Activated CD4-positive, alpha-beta T cell treated with anti-CD3 and anti-CD28 coated beads, Interleukin-2, amount 50 U/mL, for 24 hours (primary cell): ENCODE measurements around the gene S100A8.

ENCODE experiments used
- DNase-seq, 2 donors: peaks; one replicate each; pipeline ENCODE4 v3.0.0-alpha.2; 2020; ENCODE audit warnings: low read depth in 1 of 2, low spot score in 1 of 2

Gene S100A8

DNA sequence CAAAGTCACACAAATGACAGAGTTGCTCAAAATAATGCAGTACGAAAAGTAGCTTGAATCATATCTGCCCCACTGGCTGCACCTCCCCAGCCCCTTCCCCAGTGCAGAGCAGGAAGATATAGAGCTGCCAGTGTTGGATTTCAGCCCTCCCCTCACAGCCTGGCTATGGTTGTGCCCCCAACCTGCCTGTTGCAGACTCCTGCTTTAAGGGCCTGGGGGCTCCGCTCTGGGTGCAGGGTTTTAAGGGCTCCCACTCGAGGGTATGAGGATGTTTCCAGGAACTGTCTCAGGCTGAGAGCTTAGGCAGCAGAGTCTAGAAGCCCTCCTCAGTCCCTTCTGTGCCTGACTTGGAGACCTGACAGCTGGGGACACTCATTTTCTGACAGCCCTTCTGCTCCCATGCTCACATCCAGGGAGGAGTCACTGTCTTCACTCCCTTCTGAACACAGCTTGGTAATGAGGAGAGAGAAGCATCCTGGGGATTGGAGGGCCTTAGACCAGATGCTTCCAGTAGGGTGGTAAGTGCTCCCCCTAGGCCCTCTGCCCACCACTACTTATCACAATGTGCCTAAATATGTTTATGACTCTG is 28.6 kb downstream of the S100A8 start:
- no peak for DNase-seq

DNA sequence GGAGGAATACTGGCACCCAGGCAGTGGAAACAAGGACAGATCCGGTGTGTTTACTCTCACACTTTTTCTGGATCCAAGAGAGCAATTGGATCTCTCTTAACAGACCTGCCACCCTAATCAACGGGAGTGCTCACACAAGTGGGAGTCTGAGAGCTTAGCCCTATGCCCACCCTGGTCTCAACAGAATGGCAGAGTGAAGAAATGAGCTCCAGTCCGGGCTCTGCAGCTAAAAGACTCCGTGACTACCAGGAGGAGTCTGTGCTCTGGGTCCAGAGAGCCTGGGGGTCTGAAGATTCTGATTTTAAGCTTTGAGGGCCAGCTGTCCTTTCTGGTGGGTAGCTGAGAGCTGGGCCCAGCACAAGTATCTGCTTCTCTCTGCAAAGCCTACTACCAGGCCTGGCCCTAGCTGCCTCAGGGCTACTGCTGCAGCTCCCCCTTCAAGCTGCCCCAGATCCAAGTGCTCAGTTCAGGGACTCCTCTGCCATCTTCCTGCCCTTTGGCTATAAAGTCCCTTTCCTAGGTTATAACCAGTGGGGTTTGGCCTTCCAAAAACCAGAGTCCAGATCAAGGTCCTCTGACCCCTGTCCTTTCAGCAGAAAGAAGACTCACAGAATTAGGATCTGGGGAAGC is 29.3 kb downstream of the S100A8 start:
- no peak for DNase-seq

GRCh38 chr1:153360592-153361479 is 30.0 kb downstream of the S100A8 start:
- no peak for DNase-seq

DNA sequence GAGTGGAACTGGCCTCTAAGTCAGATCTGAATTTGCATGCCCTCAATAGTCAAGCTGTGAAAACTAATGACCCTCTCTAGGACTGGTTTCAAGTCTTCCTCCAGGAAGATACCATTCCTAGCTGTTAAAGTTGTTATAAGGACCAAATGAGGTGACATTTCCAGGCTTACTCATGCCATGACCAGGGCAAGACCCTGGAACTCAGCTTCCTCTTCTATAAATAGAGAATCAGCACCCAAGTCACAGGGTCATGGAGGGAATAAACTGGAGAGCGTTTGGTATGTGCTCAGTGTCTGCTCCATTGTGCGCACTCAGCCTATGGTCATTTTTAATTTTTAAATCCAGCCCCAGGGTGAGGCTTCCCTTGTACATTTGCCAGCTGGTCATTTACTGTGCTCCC is 30.7 kb downstream of the S100A8 start:
- DNase-seq = no peak

DNA sequence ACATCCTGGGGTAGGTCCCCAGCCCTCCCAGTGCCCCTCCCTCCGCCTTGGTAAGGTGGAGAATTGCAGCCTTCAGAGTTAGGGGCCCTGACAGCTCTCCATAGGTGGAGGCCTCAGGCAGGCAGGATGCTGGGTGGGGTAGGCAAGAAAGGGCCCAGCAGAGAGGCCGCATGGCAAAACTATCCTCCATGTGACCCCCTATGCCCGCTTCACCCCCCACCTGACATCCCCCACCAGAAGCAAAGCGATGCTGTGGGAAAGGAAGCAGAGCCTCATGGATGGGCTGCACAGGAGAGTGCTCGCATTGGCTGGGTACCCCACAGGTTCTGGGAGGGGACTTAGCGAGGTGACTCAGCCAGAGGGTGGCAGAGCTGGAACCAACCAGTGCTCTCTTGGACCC is 31.6 kb downstream of the S100A8 start:
- no peak for DNase-seq

DNA sequence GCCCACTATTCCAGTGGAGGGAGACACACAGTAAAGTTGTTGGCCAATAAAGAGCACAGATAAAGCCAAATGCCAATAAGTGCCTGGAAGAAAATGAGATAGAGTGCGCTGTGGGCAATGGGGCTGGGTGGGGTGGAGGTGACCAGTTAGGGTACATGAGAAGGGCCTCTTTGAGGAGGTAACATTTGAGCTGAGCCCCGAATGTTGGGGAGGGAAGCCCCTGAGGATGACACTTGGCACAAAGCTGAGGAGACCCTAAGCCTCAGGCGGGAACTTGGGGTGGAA is 32.2 kb downstream of the S100A8 start:
- DNase-seq = no peak

DNA sequence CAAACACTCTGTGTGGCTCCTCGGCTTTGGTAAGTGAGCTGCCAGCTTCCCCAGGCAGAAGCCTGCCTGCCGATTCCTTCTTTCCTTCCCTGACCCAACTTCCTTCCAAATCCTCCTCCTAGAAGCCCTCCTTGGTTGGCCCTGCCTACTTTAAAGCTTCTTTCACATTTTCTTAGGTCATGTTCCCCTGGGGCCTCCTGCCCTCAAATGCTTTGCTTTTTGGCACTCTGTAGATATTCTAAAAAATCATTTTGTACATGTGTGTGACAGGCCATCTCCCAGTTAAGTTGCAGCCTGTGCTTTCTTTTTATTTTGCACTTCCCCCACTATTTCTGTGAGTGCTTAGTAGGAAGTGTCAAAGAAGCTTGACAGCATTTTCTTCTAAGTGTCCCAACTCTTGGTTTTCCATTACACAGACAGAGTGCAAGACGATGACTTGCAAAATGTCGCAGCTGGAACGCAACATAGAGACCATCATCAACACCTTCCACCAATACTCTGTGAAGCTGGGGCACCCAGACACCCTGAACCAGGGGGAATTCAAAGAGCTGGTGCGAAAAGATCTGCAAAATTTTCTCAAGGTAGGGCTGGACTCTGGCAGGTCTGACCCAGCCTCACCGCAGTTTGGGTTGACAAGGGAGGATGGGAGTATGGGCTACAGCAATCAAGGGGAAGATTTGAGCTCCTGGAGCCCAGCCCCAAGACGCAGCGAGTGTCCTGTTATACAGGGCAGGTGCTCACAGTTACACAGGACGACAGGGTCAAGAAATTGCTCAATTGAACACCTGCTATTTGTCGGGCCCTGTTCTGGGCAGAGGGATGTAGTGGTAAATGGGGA is 32.8 kb downstream of the S100A8 start, which contains the start of gene S100A9:
TSS of gene S100A9 (plus strand) at position 2 of the 838 bp plus-strand sequence. CDS start at position 432, 430 bp downstream.
- no peak for DNase-seq

DNA sequence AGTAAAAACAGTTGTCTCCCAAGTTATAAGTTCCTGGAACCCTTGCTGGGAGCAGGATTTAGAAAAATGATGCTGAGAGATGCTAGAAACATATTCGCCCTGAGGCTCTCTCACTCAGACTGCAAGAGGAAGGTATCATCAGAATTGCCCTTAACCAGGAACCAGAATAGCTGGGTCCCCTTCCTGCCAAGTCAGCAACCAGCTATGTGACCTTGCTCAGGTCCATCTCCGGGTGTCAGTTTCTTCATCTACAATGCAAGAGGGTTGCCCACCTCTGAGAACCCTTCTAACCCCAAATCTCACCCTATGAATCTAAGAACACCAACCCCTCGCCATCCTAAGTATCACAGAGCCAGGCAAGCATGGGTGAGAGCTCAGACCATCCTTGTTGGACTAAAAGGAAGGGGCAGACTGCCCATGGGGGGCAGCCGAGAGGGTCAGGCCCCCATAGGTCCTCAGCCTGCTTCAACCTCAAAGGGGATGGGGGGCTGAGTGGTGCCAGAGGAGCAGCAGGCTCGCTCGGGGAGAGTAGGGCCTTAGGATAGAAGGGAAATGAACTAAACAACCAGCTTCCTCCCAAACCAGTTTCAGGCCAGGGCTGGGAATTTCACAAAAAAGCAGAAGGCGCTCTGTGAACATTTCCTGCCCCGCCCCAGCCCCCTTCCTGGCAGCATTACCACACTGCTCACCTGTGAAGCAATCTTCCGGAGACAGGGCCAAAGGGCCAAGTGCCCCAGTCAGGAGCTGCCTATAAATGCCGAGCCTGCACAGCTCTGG is 33.6 kb downstream of the S100A8 start:
- DNase-seq = no peak

DNA sequence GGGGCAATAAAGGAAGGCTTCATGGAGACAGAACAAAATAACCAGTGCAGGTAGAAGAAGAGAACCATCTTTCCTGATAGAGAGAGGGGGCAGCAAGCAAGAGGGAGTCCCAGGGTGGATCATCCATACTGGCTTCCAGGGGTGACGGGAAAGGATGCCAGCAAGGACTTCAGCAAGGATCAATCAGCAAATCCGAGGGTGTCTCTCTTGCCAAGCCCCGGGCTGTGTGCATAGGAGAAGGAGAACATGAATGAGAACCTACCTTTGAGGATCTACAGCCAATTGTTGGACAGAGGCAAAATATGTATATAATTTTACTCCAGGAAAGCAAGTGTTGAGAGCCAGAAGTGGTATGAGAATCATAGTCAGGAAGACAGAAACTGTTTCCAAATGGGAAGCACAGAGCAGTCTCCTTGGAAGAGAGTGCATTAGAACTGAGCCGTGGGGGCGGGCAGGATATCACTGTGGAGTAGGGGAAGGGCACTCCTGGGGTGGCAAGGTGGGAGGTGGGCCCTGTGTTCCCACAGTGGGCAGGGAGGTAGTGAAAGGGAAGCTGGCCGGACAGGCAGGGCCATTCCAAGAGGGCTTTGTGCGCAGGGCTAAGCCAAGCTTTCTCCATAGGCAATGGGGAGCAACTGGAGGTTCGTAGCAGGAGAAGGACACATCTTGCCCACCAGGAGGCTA is 34.3 kb downstream of the S100A8 start:
- no peak for DNase-seq

DNA sequence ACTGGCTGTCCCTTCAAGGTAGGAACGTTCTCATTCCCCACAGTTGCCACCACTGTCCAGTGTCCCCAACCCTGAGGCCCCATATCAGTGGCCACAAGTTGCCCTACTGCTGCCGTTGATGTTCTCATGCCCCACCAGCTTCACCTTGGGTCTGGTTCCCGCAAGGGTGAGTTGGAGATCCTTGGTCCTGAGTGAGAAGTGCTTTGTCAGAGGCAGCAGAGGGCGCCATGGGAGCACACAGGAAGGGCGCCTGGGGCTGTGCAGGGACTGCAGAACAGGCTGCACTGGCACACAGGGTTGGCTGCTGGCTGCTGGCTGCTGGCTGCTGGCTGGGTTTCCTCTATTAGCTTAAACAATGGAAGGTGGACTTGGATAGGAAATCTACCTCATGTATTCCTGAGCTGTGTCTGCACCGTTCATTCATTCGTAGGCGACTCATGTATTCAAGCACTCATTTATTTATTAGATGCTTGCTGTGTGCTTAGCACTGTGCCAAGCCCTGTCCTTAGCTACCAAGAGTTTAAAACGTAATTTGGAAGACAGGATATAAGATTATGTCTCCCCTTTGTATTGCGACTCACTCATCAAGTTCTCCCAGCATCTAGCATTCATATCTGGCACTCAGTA is 35.3 kb downstream of the S100A8 start:
- peak in 1 of 2 donors; percentile 13 for DNase-seq

DNA sequence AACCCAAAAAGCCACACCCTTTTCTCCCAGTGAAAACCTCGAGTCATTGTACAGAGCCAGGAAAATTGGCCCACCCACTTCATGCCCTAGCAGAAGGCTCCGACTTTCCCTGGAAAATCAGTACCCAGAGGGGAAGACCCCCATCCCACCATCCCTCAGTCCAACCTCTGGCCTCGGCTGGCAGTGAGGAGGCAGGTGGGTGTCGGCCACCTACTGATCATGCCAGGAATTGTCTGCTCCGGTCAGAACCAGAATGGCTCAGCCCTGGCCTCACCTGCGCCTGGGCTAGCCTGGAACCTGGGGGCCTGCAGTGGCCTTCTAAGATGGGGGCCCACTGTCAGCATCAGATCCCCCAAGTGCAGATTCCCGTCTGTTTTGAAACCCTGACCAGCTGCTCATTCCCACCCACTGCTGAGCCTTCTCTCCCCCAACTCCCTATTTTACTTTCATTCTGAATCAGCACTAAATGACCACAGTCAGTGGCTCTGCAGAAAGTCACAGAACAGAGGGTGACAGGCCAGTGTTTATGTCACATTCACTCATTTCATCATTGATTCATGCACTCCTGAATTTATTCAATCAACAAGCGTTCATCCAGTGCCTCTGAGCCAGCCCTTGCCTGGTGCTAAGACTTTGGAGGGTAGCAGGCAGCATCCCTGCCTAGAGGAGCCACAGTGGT is 36.2 kb downstream of the S100A8 start:
- no peak for DNase-seq

DNA sequence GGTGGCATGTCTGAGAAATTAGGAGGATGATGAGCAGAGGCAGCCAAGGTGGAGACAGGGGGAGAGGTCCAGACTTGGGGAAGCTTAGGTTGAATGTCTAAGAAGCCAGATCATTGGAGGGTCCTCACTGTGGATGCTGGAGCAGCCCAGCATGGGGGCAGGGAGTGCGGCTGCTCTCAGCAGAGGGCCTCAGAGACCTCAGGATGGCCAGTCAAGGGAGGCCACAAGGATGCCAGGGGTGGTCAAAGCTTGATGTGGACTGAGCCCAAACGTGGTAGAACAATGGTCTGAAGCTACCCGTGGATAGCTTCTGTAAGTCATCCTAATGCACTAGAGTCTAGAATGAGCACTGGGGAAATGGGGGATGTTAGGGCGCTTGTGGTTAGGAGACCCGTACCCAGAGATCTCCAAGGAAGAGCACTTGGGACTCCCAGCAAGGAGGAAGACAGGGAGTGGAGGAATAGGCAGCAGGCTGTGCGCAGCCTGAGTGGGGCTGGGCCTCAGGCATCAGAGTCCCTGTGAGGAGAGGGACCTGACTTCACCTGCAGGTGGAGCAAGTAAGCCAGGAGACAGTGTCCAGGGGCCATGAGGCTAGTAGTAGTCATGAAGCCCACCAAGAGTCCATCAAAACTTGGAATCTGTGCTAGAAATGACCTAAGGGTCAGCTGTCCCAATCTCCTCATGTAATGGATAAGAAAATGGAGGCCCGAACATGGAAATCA is 37.5 kb downstream of the S100A8 start:
- no peak for DNase-seq

GRCh38 chr1:153352523-153352922 is 38.4 kb downstream of the S100A8 start:
- peak; percentile 28 to 47 for DNase-seq

DNA sequence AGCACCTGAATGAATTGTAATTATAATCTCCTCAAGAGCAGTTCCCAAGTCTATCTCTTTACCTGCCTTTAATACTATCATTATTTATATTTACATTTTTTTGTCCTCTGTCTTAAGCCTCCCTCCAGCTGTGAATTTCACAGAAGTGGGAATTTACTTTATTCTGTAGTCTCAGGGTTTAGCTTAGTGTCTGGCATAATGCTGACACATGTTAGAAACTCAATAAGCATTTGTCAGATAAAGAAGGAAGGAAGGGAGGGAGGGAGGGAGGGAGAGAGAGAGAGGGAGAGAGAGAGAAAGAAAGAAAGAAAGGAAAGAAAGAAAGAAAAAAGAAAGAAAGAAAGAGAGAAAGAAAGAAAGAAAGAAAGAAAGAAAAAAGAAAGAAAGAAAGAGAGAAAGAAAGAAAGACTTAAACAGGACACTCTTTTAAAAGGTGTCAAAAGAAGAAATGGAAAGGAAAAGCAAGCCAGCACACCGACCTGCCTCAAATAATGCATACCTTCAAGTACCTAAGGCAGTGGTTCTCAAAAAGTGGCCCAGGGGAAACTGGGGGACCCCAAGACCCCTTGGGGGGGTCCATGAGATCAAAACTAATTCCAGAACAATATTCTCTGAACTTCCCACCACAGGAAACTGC is 40.4 kb downstream of the S100A8 start:
- no peak for DNase-seq

DNA sequence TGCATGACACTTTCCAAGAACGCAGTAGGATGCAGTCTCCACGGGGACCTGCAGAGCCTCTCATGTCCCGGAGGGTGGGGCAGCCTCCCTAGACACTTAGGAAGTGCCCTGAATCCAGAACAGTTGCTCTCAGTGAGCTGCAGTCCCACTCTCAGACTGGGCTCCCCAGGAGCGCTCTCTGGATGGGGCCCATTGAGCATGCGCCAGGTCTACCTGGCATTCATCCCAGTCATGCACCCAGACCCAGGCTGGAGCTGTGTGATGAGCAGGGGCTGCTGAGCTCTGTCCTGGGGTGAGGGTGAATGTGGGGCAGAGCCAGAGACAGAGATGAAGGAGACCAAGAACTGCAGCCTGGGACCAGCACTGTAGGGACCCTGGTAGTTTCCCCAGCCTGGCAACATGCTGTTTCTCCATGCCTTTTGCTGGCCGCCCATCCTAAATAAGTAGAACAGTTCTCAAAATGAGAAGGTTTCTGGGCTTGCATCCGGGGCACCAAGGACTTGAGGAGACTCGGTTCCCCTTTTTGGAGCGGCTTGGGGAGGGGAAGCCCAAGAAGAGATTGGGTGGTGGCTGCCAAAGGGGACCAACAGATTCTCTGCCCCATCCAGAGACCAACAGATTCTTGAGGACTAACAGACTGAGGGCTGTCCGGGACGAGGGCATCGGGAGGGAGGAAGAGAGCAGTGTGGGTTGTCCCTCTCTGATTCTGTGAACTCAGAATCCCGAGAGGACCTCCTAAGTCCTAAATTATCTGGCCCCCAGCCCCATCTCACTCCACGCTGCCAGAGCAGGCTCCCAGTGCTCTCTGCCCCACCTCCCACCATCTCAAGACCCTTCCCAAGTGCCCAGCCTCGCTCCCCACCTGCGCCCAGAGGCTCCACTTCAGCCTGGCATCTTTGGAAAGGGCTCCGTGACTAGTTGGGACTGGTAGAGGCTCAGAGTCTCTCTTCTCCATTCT is 41.2 kb downstream of the S100A8 start:
- DNase-seq = no peak

DNA sequence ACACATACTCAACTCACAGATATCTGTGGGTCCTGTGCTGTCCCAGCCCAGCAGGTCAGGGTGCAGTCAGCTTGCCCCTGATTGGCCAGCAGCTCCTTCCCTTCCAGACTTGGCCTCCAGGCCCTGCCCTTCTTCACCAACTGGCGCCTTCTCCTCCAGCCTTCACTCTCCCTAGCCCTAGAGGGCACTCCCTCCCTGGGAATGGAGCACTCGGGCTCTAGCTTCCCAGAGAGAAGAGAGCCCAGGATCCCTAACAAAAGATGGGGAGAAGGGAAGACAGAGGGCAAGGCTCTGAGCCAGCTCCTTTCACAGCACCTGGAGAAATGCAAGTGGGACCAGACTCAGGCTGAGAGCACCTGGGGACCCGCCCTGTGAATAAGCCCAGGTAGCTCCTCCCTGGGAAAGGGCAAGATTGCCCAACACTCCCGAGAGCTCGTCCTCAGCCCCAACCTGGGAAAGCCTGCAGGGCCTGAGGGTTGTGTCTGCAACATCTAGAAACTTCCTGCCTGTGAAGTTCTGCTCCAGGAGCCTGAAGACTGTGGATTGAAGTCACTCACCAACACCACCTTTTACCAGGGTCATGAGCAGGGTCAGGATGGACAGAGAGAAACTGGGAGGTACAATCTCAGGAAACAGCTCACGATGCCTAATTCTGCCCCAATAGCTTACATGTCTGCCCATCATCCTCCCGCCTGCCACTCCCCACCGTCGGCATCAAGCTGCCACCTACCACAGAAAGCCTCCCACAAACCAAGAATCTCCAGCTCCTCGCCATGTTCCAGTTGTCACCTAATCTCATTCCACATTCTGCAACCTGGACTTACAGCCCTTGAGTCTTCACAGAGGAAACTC is 42.1 kb downstream of the S100A8 start, which contains the start of gene PGLYRP4:
TSS of gene PGLYRP4 (minus strand) at position 331 of the 852 bp plus-strand sequence. CDS start 909 bp downstream, outside the sequence.
- no peak for DNase-seq
